Mucosa of descending colon (tissue), 3 donors: ENCODE data around the gene GNB1. TPM values are rescaled to one million over a fixed set of nuclear protein-coding genes. Genes with fewer than 3 reads are reported as not detected.
A peak's percentile ranks its signal among the peaks of the same experiment; 100 is the strongest.

ENCODE experiments used
- ATAC-seq: fragments of 200-7000 bp; cut with Tn5 transposase; one replicate; pipeline ENCODE4 v1.9.1; 2020; ENCODE audit warnings: mild to moderate bottlenecking, moderate library complexity
- DNase-seq, 3 donors: peaks; one replicate each; pipeline ENCODE4 v3.0.0-alpha.2; 2020
- H3K36me3 ChIP-seq: fragments of 200-600 bp; one replicate; pipeline ENCODE4 v1.8.0; 2021; ENCODE audit warnings: low read depth, mild to moderate bottlenecking
- H3K4me1 ChIP-seq: fragments of 200-600 bp; one replicate; pipeline ENCODE4 v1.8.0; 2021; ENCODE audit warnings: low read depth, mild to moderate bottlenecking
- H3K4me3 ChIP-seq: fragments of 200-600 bp; one replicate; pipeline ENCODE4 v1.8.0; 2021; ENCODE audit warnings: mild to moderate bottlenecking
- H3K9me3 ChIP-seq: fragments of 200-600 bp; one replicate; pipeline ENCODE4 v1.8.0; 2021; ENCODE audit warnings: mild to moderate bottlenecking
- CTCF ChIP-seq: fragments of 200-600 bp; IDR thresholded peaks from one replicate; pipeline ENCODE4 v1.8.0; 2022; ENCODE audit warnings: antibody characterized with exemption, mild to moderate bottlenecking
- intact Hi-C, 2 donors: fragments of 100-400 bp; cut with DNase I in 1 of 2; cut with micrococcal nuclease in 1 of 2; formaldehyde crosslinking; loops; one replicate each; pipeline versions ENCODE4 v1.11.0 to v1.11.1; 2022; cut with DNase I, micrococcal nuclease
- total RNA-seq, 3 donors: library from RNA; stranded (reverse); fragmentation: NEBNext Ultra II Directional in 2 of 3; extraction: Animal tissue kit (Norgen Biotek cat#: 25700) in 2 of 3; gene quantifications; one replicate each; pipeline versions ENCODE4 v1.2.1 to v1.2.4, GENCODE V29; 2021 to 2023
- donor health status: DM: no; HTN: no; CAD: no; lungs with moderate emphysema.
- donor health status: DM: no; HTN: no; CAD: no.
- donor health status: DM: no; HTN: yes; CAD: no.

GNB1 gene
- total RNA-seq, 3 donors from 2014 or later = 314 to 329 (median 318) TPM

DNA sequence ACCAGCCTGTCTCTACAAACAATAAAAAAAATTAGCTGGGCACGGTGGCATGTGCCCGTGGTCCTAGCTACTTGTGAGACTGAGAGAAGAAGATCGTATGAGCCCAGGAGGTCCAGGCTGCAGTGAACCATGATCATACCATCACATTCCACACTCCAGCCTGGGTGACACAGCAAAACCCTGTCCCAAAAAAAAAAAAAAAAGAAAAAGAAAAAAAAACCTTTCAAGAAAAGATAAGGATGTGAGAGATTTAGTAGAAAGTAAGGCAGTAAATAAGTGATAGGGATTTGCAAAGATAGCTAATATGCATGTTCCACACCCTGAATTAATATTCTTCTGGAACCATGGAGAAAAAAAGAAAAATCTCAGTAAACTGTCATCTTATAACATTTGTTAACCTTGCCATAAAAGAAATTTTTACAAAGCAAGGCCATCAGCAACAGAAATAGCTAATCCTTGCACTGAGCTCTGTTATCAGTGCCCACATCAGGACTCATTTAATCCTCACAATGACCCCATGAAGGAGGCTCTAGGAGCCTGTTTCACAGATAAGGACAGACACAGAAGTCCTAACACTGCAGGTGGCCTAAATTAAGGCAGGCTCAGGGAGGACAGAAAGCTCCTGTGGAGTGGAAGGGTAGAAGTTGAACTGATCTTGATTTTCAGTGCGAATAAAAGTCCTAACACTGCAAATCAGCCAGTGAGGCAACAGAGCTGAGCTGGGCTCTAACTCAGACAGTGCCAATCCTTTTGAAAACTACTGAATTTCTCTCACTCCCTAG, 7.6 kb downstream of the GNB1 start:
- intact Hi-C loops = no loop called here

GRCh38 chr1:1881727-1882126, 9.2 kb downstream of the GNB1 start:
- intact Hi-C loops = no loop called here
- ATAC-seq (peak; percentile 93), DNase-seq (peak; percentile 65 to 69 (median 69))
- no peak for TF ChIP-seq CTCF
- Histone ChIP-seq H3K4me1 (peaks cover 47% of the 10 kb centered on the region), H3K36me3 (no peaks in the 10 kb centered on the region), H3K4me3 (no peak overlapping the region), H3K9me3 (no peaks in the 10 kb centered on the region)

More for the DNA sequence above, 7.6 kb downstream of the GNB1 start:
- peak in 1 of 3 donors; percentile 4 for DNase-seq
- Histone ChIP-seq H3K4me3 (no peak overlapping the region), H3K9me3 (no peaks in the 10 kb centered on the region), H3K36me3 (no peaks in the 10 kb centered on the region), H3K4me1 (peaks cover 55% of the 10 kb centered on the region)
- no peak for TF ChIP-seq CTCF
- no peak for ATAC-seq

DNA sequence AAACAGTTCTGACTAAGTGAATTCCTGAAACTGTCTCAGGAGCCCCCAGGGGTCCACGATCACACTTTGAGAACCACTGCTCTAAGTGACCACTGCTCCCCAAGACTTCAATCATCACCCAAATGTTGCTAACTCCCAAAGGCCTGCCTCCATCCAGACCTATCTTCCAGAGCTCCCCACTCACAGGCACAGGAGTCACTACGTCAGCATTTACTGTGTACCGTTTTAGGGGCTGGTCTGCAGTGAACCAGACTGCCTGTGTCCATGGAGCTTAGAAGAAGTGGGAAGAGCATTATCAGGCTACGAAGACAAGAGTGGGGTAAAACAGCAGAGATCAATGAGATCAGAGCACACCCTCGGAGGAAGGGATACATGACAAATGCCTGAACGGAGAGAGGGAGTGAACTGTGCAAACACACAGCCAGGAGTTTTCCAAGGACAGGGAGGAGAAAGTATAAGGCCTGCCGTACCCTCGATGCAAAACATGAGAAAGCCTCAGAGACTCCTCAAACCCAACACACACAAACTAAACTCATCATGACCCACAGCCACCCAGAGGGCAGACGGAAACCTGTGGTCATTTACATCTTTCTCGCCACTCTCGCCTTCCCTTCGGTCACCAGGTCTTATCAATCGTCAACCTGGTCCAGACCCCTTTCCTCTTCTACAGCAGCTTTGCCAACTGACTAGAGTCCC, 10.1 kb downstream of the GNB1 start:
- peak; percentile 56 for ATAC-seq
- DNase-seq = peak in 1 of 3 donors; percentile 13
- Histone ChIP-seq H3K4me1 (peaks cover 46% of the 10 kb centered on the region), H3K9me3 (no peaks in the 10 kb centered on the region), H3K4me3 (no peak overlapping the region), H3K36me3 (no peaks in the 10 kb centered on the region)
- TF ChIP-seq CTCF = no peak
- intact Hi-C loops = no loop called here

DNA sequence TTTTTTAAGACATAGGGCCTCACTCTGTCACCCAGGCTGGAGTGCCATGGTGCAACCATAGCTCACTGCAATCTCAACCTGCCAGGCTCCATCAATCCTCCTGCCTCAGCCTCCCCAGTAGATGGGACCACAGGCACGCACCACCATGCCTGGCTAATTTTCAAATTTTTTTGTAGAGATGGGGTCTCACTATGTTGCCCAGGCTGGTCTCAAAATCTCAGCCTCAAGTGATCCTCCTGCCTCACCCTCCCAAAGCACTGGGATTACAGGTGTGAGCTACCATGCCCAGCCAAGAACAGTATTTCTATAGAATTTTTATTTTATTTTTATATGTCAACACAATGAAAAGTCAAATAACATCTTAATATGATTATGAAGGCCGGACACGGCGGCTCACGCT, 10.9 kb downstream of the GNB1 start:
- H3K9me3 ChIP-seq = no peaks in the 10 kb centered on the region
- H3K4me1 ChIP-seq = peaks cover 46% of the 10 kb centered on the region
- no peak overlapping the region for H3K4me3 ChIP-seq
- DNase-seq = no peak
- intact Hi-C loops = no loop called here
- ATAC-seq = no peak
- H3K36me3 ChIP-seq = no peaks in the 10 kb centered on the region
- TF ChIP-seq CTCF = no peak

GRCh38 chr1:1877865-1878436, 12.9 kb downstream of the GNB1 start:
- DNase-seq (no peak), ATAC-seq (no peak)
- no peak for TF ChIP-seq CTCF
- Histone ChIP-seq H3K9me3 (no peaks in the 10 kb centered on the region), H3K4me1 (peaks cover 52% of the 10 kb centered on the region), H3K36me3 (no peaks in the 10 kb centered on the region), H3K4me3 (no peak overlapping the region)
- intact Hi-C loops = no loop called here
